OCI-LY1 (cell line): ENCODE results near the gene NEK5.

Source experiments
- EZH2 ChIP-seq: fragments of 200-600 bp; sonication (generic), shearing (Covaris generic); IDR thresholded peaks from 2 replicates; pipeline ENCODE4 v1.8.0; 2017; ENCODE audit warnings: borderline replicate concordance, mixed run types, mild to moderate bottlenecking, antibody characterized with exemption, low read length, moderate library complexity, mixed read lengths
- TF ChIP-seq, protein P1 (sequence below): fragments of 200-600 bp; sonication (generic), shearing (Covaris generic); IDR thresholded peaks from 2 replicates; pipeline ENCODE4 v1.5.1; 2017; ENCODE audit warnings: mild to moderate bottlenecking, antibody characterized with exemption, low read length, moderate library complexity, mixed read lengths

DNA sequence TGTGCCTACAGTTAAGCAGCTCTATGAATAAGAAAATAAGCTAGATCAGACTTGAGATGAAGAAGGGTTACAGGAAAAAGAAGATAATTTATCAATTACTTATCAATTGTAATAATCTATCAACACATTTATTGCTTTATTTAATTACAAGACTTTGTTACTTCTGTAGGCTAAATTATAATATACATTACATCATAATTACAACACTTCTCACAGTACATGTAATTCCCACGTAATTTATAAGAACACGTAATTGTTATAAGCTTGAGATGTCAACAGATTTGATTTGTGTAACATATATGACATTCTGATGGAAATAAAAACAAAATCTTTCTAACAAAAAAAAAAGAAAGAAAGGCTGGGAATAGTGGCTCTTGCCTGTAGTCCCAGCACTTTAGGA is 36.8 kb downstream of the NEK5 start:
- TF ChIP-seq EZH2 = no peak
- TF ChIP-seq, protein P1, sequence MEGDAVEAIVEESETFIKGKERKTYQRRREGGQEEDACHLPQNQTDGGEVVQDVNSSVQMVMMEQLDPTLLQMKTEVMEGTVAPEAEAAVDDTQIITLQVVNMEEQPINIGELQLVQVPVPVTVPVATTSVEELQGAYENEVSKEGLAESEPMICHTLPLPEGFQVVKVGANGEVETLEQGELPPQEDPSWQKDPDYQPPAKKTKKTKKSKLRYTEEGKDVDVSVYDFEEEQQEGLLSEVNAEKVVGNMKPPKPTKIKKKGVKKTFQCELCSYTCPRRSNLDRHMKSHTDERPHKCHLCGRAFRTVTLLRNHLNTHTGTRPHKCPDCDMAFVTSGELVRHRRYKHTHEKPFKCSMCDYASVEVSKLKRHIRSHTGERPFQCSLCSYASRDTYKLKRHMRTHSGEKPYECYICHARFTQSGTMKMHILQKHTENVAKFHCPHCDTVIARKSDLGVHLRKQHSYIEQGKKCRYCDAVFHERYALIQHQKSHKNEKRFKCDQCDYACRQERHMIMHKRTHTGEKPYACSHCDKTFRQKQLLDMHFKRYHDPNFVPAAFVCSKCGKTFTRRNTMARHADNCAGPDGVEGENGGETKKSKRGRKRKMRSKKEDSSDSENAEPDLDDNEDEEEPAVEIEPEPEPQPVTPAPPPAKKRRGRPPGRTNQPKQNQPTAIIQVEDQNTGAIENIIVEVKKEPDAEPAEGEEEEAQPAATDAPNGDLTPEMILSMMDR = no peak
